Fibroblast of skin of scalp (primary cell): ENCODE data around the gene HES5.

Experiments used
- DNase-seq: peaks from one replicate; pipeline ENCODE4 v3.0.0-alpha.2; 2013

The HES5 gene

DNA sequence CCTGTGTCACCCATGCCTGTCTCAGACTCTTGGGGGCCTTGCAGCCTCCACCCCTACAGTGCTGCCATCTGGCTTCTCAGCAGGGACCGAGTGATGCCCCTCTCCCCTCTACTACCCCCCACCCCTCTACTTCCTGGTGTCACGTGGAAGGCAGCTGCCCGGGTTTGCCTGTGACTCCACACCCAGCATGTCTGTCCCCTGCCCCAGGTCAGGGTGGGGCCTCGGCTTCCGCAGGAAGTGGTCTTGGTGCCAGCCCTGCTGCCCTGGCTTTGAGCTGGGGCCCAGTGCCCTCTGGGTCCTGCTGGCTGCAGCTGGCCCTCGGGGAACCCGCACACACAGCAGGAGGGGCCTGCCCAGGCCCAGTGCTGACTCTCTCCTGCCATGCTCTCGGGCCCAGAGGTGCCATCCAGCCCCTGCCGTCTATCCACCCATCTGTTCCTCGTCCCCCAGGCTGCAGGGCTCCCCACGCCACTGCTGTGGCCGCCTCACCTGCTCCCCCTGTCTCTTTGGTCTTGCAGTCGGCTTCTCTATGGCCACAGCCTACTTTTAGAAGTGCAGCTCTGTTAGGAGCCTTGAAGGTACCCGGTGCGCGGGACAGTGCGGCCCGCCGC lies 30.0 kb downstream of the HES5 start:
- no peak for DNase-seq

DNA sequence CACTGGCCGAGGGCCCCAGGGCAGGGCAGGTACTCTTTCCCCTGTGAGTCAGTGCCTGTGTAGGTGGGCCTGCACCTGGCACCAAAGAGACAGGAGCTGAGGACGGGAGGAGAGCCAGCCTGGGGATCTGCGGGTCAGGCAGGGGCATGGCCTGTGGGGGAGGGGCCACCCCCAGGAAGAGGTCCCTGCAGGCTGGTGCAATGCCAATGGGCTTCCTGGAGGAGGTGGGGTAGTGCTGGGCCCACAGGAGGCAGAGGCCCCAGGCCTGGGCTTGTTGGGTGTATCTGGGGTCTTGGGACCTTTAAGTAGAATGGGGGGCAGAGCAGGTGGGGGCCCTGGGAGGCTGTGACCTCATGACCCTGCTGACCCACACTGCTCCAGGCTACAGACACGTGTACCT lies 30.8 kb downstream of the HES5 start:
- no peak for DNase-seq

DNA sequence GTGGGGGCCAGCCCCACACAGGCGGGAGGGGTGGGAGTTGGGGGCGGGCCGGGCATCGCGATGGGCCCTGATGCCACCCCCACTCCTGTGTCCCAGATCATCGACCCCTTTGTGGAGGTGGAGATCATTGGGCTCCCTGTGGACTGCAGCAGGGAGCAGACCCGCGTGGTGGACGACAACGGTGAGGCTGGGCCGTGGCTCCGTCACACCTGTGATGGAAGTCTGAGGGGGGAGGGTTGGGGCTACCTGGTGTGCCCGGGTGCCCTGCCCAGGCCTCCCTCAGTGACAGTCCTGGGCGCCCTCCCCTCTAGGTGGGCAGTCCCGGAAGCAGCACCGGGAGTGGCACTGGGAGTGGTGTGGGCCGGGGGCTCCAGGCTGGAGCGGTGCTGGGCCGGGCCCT lies 31.4 kb downstream of the HES5 start:
- DNase-seq, result no peak

DNA sequence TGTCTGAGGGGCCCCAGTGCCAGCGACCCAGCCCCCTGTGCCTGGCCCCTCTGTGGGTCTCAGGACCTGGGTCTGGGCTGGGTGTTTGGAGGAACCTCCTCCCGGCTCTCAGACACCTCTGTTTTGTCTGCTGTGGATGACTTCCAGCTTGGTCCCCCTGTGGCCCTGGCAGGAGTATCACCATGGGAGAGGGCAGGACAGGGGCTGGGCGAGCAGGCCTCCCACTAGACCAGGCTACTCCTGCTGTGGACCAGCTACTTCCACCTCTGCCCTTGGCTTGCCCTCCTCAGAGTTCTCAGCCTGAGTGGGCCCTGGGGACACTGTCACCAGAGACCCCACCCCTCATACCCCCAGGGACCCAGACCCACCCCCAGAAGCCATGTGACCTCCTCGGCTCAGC lies 32.2 kb downstream of the HES5 start:
- no peak for DNase-seq

DNA sequence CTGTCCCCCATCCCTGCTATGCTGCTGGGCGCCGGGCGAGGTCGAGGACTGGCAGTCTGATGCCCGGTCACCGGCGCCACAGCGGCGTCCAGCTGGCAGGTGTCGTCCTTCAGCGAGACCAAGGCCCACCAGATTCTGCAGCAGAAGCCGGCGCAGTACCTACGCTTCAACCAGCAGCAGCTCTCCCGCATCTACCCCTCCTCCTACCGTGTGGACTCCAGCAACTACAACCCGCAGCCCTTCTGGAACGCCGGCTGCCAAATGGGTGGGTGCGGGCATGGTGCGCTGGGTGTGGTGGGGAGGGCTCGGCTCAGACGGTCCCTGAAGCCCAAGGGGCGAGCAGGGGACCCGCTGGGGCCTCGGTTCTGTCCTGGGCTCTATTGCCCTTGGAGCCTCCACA lies 33.3 kb downstream of the HES5 start:
- DNase-seq, result no peak

DNA sequence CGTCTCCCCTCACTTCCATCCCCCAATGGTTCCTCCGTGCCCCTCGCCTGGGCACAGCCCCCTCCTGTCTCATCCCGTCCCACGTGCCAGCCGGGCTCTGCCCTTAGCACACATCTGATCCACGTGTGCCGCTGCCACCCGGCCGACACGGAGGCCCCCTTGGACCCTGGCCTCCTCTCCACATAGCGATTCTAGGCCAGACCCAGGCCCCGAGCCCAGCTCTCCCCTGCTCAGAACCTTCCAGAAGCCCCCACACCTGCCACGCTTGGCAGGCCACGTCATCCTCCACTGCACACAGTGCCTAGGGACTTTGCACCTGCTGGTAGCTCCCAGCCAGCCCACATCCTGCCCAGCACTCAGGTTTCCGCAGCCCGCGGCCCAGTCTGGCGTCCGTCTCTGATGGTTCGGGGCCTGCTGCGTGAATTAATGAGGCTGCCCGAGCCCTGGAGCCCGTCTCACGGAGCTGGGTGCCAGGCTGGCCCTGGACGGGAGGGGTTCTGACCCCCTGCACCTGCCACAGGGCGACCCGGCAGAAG lies 33.9 kb downstream of the HES5 start:
- no peak for DNase-seq

DNA sequence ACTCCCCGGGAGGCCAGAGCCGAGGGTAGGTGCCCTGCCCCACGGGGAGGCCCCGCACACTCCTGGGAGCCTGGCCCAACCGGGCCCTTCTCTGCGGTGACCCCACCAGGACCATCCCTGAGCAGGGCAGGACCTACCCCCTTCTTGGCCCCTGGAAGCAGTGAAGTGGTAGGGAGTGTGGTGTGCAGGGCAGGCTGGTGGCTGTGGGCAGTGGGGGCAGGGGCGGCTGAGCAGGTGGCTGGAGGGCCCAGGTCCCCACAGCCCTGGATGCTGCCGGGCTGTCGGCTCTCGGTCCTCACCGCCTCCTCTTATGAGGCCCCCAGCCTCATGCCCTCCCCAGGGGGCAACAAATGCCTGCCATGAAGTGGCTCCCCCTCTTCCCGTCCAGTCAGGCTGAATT lies 34.5 kb downstream of the HES5 start:
- DNase-seq, result no peak

DNA sequence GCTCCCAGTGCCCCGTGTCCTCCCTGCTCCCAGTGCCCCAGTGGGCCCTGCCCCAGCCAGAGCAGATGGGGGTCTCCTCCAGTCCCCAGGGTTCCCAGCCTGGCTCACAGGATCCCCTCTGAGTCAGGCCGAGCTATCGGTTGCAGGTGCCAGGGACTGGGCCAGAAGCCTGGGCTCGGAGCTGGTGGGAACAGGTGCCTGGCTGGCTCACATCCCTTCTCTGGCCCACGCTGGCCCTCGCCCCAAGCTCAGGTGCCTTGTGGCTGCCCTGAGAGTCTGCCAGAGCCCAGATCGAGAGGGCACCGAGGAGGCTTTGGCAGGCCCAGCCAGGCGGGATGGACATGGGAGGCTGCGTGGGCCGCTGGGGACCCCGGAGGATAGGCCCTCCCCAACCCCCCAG lies 35.0 kb downstream of the HES5 start:
- no peak for DNase-seq

DNA sequence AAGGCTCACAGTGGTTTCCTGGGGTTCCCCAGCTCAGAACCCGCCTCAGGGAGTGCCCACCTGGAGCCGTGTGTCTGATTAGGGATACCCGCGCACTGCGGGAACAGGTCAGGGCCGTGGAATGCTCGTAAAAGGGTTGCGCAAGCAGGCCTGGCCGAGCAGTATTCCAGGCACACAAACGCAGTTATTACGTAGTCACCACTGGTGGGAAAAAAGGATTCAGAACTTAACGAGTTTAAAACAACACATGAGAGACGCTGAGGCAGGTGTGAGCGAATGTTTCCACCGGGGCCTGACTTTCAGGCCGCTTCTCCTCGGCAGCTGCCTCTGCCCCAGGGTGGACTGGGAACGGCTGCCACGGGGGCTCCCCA lies 35.8 kb downstream of the HES5 start:
- no peak for DNase-seq

DNA sequence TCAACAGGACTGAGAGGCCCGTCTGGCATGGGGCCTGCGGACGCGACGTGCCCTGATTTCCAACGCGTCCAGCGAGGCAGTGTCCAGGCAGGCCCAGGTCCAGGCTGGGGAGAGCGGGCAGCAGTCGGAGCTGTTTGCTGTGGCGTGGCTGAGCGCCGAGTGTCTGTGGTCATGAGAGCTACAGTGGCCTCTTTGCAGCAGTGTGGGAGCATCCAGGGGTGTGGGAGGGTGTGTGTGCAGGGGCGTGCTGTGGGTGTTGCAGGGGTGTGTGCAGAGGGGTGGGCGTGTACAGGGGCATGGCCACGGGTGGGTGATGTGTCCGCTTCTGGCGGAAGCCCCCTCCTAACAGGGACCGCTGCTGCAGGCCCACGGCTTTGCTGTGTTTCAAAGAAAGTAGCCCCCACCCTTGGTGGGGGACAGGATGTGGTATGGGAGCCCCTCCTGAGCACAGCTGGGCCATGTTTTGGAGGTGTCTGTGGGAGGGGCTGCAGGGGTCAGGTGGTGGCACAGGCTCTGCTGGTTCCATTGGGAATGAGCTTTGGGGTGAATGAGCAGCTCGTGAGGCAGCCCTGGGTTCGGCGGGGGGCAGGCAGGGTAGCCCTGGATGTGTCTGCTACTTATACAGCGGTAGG lies 36.3 kb downstream of the HES5 start:
- no peak for DNase-seq

DNA sequence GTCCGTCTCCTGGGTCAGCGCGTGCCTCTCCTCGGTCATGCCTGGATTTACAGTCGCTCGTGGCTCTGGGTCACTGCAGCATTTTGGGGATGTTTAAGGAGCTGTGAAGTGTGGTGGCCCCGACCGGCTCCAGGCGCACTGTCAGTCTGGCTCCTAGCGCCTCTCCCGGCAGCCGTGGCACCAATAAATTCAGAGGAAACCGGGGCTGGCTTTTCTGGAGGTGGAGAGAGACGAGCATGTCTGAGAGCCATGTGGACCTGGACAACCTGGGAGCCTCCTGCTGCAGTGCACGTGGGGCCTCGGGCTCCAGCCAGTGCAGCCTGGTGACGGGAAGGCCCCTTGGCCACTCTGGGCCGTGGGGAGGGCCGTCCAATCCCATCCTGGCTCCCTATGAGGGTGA lies 36.8 kb downstream of the HES5 start:
- DNase-seq, result no peak

DNA sequence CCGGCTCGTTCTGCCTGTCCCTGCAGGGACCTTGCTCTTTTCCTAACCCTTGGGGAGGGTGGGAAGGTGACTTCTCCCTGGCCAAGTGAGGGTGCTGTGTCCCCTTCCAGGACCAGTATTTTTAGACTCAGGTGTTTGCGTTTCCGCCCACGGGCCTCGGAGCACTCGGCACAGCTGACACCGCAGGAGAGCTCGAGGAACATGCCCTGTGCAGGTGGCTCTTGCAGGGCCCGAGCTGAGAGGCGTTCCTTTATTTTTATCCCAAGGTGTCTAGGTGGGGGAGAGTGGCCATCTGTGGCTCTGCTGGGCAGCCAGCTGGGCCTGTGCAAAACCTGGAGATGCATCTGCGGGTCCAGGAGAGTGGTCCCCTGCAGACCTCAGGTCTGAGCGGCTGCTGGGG lies 38.0 kb downstream of the HES5 start:
- DNase-seq, result no peak

DNA sequence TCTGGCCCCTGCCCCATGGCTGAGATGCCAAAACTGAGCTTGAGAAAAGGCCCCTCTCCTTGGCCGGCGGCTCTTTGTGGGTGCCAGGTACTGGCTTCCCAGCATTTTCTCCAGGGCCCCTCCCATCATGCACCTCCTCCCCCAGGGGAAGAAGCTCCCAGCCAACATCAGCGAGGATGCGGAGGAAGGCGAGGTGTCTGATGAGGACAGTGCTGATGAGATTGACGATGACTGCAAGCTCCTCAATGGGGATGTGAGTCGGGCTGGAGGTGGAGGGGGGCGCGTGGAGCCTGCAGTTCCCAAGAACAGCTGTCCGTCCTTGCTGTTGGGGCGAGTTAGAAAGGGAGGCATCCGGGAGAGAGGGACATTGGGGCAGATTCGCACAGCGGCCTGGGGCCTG lies 40.4 kb downstream of the HES5 start:
- no peak for DNase-seq

DNA sequence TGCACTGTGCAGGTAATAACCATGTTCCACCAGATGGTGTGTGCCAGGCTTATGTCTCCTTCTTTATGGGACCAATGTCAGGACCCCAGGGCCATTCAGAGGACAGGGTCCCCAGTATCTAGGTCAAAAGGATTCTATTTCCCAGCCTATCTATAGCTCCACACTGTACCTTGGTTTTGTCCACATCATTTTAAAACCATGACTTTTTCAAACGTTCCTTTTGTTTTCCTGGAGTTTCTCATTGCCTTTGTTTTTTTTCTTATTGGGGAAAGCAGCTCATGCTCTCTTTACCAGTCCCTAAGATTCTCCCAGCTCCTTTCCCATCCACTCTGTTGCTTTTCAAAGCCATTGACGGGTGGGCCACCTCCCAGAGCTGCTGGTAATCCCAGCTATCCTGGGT lies 41.4 kb downstream of the HES5 start:
- DNase-seq, result no peak

DNA sequence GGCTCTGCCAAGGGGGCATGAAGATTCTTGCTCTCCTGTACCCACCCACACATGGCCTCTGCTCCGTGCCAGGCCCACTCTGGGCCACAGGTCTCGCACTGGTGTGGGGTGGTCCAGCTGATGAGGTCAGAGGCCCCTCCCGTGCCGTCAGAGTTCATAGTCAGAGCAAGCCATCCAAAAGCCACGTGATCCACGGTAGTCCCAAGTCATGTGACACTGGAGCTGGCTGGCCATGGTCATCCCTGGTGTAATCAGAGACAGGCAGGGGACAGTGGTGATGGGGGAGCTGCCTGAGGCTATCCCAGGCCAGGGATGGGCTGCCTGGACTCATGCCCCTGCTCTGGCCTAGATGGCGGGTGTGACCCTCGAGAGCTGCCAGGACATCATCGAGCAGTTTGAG lies 43.5 kb downstream of the HES5 start:
- no peak for DNase-seq

DNA sequence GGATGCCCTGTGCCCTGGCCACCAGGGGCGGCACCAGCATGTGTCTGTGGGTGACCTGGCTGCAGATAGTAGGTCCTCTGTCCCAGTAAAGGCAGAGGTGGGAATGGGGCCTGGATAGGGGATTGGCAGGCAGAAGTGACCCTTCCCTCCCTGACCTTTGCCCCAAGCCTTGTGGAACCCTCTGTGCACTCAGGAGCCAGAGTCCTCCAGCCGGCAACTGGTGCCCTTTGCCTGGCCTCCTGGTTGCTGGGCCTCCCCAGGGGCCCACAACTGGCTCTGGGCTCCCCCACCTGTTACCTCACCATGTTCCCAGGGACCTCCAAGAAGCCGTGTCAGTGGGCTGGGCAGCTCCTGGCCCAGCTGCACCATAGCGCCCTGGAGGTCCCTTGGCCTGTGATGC lies 44.0 kb downstream of the HES5 start:
- no peak for DNase-seq

DNA sequence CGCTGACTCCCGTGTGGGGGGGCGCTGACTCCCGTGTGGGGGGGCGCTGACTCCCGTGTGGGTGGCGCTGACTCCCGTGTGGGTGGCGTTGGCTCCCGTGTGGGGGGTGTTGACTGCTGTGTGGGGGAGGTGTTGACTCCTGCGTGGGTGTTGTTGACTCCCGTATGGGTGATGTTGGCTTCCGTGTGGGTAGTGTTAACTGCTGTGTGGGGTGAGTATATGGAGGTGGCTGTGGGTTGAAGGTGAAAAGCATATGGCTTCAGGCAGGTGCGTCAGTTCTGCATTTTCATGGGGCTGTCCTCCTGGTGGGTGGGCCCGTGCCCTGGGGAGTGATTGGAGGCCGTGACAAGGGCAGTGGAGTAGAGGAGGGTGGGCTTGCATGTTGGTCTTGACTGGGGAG lies 46.1 kb downstream of the HES5 start:
- DNase-seq, result no peak

DNA sequence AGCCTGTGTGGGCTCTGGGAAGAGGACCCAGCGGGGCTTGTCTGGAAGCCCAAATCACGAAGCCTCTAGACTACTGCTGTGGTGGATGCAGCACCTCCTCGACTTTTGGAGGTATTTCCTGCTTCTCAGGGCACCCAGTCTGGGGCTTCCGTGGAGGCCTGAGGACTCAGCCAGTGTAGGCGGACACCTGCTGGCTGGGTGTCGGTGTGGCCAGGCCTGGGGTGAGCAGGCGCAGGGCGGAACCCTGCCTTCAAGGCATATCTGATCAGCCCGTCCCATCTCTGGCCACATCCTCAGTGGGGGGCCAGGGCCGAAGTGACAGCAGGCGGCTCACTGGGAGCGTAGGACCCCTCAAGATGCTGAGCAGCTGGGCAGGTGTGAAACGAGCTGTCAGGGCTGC lies 47.0 kb downstream of the HES5 start:
- no peak for DNase-seq

DNA sequence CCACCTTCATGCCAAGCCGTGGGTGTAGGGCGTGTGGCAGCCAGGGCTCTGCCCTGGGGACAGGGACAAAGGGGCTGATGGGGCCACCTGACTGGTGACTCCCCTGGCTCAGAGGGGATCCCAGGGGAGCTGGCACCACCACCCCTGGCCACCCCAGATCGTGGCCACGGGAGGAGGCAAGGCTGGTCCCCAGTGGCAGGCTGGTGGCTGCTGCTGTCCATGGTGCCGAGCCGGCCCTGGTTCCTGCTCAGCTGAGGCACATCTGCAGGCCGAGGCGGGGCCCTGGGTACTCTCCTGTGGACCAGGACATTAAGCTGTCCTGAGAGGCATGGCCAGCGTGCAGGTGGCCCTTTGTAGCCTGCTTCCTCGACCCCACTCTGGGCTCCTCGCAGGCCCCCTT lies 47.5 kb downstream of the HES5 start:
- DNase-seq, result no peak

DNA sequence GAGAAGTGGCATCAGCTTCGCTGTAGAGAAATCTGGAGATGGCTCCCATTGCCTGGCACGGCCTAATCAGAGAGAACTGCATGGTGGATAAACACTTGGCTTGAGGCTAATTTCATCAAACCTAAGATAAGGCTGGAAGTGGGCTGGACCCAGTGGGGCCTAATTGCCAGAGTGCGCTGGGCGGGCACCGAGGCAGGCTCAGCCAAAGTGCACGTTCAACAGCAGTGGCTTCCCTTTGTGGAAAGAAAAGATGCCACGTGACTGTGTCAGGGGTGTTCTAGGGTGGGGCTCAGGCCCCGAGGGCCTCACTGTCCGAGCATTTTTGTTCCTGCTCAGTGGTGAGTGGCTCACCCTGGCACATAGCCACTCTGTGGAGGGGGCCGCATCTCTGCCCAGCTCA lies 48.2 kb downstream of the HES5 start:
- DNase-seq, result no peak

DNA sequence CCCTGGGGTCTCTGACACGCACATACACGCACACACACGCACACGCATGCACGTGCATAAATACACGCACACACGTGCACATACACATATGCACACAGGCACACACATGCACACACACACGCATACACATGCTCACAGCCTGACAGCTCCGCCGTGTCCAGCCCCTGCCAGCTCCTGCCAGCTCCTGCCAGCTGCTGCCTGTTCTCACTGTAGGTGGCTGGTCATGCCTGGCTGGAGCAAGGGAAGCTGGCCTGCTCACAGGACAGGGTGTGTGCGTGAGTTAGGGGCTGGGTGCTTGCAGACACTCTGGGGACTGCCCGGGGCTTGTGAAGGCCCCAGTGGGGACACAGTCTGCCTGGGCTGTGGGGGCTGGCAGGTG lies 49.1 kb downstream of the HES5 start:
- no peak for DNase-seq

DNA sequence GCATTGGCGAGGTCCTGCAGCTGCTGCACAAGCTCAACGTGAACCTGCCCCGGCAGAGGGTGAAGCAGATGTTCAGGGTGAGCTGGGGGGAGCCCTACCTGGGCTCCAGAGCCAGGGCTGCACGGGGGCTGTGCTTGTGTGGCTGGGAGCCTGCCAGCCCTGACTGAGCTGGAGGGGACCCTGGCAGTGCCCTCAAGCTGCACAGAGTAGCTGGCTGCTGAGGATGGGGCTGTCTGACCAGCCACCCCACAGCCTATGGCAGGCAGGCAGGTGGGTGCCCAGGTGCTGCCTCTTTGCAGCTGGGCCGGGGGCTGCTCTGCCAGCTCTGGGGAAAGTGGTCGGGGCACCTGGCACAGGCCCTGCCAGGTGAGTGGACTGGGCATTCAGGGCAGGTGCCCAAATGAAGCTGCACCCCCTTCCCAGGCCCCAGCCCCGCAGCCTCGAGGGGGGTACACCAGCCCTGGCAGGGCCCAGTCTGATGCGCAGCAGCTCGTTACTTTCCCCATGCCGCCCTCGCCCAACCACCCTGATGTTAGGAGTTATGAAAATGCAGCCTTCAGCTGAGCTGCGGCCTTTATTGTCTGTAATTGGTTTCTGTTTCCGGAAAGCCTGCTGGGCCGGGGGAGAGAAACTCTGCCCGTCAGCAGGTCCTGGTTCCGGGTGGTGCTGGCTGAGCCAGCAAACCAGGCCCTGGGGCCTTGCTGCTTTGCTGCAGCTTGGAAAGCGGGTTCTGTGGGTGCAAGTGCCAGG lies 49.7 kb downstream of the HES5 start:
- DNase-seq, result no peak

DNA sequence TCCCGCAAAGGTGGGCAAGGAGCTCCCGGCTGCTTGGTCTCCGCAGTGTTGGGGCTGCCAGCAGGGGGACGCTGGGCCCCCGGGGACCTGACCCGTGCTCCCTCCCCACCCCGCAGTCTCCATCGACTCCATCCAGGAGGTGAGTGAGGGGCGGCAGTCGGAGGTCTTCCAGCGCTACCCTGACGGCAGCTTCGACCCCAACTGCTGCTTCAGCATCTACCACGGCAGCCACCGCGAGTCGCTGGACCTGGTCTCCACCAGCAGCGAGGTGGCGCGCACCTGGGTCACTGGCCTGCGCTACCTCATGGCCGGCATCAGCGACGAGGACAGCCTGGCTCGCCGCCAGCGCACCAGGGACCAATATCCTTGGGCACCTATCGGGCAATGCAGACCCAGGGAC lies 50.4 kb downstream of the HES5 start:
- no peak for DNase-seq

DNA sequence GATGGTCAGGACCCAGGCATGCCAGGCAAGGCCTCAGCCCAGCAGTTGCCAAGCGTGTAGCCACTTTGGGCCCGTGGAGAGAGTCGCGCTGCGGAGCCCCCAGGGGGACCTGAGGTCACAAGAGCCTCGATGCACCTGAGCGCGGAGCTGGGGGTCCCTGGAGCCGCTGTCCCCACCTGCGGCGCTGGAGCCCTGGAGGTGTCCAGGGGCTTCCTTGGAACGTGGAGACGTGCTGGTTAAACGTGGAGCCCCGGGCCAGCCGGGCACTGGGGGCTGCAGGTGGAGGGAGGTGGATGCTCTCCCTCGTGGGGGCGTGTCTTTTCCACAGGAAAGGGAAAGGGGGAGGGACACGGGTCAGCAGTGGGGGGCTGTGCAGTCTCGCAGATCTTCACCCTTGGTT lies 50.9 kb downstream of the HES5 start:
- no peak for DNase-seq
